Activated CD8-positive, alpha-beta memory T cell treated with anti-CD3 and anti-CD28 coated beads, Interleukin-2, amount 50 U/mL, for 24 hours (primary cell): ENCODE data around the gene MIP.
"Not testable (repeated sequence)": the region's sequence is repeated elsewhere in the genome, so short reads cannot be mapped to it uniquely, and the experiment has no call there.

ENCODE experiments used
- DNase-seq: peaks from one replicate; pipeline ENCODE4 v3.0.0-alpha.2; 2020; ENCODE audit errors: extremely low read depth

MIP gene

GRCh38 chr12:56468216-56469006, 14.0 kb upstream of the MIP start, which contains the start of gene SPRYD4:
Gene SPRYD4, plus strand, starts transcription at chr12:56468578. Its CDS starts 14 bp downstream, at chr12:56468592.
- DNase-seq: peak; percentile 74

DNA sequence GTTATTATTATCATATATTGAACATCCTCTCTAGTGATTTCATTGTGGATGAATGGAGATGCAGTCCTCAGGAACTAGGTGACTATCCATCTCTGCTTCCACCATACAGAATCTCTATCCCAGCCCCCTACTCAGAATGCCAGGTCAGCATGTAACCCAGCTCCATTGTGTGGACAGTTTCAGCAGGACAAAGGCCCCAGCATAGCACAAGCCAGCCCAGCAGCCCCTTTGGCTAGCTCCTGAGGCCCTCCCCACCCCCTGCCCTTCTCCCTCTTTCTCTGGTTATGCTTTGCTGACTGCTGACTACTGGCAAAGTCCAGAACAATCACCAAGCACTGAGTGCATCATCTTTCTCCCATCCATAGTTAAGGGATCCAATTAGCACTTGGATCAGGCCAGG, 8.1 kb upstream of the MIP start:
- DNase-seq: no peak

DNA sequence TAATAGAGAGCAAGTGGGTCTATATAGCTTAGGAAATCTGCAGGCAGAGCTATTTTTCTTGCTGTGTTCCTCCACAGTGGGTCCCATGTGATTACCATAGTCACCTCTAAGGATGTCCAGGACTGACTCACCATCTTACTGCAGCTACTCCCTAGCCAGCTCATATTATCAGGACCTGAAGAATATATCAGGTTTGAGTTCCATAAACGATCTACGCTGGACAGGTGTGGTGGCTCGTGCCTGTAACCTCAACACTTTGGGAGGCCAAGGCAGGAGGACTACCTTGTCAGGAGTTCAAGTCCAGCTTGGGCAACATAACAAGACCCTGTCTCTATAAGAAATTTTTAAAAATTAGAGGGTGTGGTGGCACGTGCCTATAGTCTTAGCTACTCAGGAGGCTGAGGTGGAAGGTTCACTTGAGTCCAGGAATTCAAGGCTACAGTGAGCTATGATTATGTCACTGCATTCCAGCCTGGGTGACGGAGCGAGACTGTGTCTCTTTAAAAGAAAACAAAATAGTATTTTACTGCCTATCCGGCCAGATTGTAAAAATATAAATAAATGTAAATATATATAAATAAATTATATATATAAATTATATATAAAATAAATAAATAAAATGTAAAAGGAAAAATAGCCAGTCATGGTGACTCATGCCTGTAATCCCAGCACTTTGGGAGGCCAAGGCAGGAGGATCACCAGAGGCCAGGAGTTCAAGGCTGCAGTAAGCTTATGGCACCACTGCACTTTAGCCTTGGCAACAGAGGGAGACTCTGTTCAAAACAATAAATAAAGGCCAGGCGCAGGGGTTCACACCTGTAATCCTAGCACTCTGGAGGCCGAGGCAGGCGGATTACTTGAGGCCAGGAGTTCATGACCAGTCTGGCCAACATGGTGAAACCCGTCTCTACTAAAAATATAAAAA, 7.0 kb upstream of the MIP start:
- DNase-seq: no peak

DNA sequence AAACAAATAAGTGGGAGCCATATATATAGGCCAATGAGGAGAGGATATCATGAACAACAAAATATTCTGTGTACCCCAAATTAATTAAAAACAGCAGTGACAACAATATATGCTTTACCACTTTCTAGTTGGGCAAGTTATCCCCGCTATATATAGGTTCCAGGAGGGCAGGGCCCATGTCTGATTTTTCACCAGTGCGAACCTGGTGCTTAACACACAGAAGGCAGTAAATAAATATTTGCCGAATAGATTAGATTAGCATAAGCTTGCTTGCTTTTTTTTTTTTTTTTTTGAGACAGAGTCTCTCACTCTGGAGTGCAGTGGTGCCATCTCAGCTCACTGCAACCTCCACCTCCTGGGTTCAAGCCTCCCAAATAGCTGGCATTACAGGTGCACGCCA, 3.4 kb upstream of the MIP start:
- no peak for DNase-seq

DNA sequence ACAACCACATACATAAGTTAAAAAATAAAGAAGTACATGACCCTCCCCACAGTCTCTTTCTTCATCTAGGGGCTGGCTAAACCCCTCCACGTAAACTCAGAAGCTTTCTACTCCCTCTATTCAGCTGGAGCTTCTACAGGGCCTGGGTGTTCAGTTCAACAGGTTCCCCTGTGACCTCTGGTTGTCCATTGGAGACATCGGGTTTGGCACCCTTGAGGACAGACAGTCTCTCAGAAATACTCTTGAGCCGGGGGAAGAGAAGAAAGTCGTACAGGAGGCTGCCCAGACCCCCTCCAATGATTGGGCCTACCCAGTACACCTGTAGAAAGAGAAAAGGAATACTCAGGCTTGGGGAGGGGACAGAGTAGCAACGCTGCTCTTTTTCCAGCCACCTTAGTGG, 3.3 kb downstream of the MIP start:
- DNase-seq: no peak

- no peak for DNase-seq
Measured at GRCh38 chr12:56450241-56450640, 4.2 kb downstream of the MIP start.

DNA sequence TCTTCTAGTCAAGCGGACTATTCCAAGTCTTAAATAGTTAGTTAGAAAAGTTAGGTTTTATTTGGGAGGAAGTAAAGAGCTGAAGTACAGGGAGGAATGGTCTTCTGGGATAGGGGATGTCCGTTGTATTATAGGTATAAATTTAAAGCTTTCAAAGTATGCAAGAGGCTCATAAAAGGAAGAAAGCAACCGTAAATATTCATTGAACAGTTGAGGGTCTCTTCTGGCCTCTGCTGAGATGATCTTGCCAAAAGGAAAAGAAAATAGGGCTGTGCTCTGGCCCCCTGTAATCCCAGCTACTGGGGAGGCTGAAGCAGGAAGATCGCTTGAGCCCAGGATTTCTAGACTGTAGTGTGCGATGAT, 4.9 kb downstream of the MIP start:
- DNase-seq: no peak

GRCh38 chr12:56448860-56449621, 5.4 kb downstream of the MIP start, which contains the start of gene TIMELESS:
Gene TIMELESS, minus strand, starts transcription at chr12:56449426. Its CDS starts 15,256 bp downstream, at chr12:56434170.
- peak; percentile 59 for DNase-seq

GRCh38 chr12:56443208-56443607, 11.2 kb downstream of the MIP start:
- not testable (repeated sequence) for DNase-seq

- DNase-seq: no peak
Measured at GRCh38 chr12:56437430-56438176, 16.9 kb downstream of the MIP start.

GRCh38 chr12:56434828-56435227, 19.6 kb downstream of the MIP start:
- no peak for DNase-seq

DNA sequence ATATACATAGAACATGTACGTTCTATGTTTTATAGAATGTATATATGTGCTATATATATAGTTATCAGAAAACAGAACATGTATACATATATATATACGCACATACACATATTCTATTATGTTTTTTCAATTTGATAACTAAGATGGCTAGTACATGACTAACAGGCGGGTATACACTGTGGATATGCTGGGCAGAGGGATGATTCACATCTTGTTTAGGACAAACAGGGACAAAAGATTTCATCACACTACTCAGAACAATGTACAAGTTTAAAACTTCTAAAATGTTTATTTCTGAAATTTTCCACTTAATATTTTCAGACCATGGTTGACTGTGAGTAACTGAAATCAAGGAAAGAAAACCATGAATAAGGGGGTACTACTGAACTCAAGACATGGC, 22.6 kb downstream of the MIP start:
- DNase-seq: no peak

- no peak for DNase-seq
Measured at GRCh38 chr12:56431288-56431687, 23.2 kb downstream of the MIP start.

GRCh38 chr12:56425940-56426438, 28.5 kb downstream of the MIP start:
- DNase-seq: no peak

- no peak for DNase-seq
Measured at GRCh38 chr12:56425193-56425592, 29.3 kb downstream of the MIP start.

DNA sequence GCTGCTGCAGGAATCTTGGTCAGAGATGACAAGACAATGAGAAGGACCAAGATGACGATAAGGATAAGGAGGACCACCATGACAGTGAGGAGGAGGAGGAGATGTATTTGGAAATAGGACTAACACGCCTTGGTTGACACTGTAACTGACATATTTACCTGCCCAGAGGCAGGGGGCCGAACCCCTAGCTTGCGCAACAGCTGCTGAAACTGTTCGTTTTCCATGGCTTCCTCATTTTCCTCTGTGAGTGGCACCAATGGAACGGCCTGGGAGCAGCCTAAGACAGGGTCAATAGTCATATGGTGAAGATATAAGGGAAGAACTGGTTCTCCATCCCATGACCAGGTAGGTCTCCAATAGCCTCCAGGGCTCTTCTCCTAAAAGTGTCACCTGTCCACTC, 34.0 kb downstream of the MIP start:
- no peak for DNase-seq

DNA sequence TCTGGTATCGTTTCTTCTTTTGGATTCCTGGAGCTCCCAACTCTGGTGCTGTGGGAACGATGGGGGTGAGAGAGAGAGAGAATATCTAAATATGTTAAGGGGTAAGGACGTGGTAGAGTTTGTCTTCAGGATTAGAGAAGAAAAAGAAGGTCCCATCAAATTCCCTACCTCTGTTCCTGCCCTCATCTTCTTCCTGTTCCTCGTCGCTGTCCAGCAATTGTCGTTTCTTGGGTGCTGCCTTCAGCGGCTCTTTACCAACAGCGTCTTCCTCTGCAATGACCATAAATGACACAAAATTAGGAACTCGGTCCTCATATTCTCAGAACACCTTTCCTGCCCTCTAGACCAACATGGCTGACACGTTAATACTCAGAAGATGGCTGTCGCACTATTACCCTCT, 36.7 kb downstream of the MIP start:
- DNase-seq: no peak

GRCh38 chr12:56414401-56414800, 40.1 kb downstream of the MIP start:
- DNase-seq: no peak

- DNase-seq: no peak
Measured at GRCh38 chr12:56413392-56413791, 41.1 kb downstream of the MIP start.

DNA sequence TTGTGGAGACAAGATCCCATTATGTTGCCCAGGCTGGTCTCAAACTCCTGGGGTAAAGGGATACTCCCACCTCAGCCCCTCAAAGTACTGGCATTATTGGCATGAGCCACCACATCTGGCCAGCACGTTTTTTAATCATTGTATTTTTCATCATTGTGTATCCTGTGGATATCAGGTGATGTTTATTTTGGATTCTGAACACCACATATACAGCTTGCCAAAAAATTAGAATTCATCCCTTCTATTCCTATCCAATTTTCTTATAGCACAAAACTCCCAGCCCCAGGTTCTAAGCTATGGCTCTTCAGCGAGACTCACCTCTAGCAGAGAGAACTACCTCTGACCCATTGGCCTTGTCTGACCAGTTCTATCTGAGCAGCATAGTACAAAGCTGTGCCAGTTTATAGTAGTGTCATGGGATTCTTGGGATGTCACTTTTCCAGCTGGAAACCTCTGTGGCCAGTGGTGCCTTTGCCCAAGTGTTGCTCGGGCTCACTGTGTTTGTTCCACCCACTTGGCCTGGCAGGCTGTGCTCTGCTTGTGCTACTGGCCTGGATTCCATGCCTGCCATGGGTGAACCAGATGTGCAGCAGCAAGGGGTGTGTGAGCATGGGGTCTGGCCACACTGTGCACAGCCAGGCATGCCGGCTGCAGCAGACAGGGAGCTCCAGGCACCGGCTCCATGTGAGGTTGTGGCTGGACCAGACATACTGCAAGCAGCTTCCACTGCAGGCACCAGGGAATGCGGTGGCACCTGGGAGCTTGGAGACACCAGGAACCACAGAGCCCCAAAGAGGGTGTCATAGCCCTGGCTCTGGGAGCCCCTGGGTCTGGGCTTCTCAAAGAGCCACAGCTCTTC, 42.4 kb downstream of the MIP start:
- DNase-seq: no peak
